ENCODE results near the gene MMRN1.
A peak's percentile ranks its signal among the peaks of the same experiment; 100 is the strongest.

MMRN1 gene

DNA sequence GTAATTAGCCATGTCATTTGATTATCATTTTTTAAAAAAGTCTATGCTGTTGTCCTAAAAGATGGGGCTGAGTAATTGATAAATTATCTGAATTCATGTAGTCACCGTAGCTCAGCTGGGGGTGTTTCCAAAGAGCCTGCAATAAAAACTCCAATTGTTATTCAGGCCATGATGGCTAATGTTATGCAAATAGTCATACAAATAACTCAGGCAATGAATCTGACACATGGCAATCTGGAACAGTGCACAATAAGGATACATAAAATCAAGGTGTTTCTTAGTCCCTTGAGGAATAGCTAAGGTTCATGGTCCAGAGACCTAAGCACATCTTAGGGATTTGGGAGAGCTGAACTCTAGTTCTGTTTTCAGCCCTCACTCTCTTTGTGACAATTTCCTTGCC, 15.2 kb downstream of the MMRN1 start:
- DNase-seq: no peak

DNA sequence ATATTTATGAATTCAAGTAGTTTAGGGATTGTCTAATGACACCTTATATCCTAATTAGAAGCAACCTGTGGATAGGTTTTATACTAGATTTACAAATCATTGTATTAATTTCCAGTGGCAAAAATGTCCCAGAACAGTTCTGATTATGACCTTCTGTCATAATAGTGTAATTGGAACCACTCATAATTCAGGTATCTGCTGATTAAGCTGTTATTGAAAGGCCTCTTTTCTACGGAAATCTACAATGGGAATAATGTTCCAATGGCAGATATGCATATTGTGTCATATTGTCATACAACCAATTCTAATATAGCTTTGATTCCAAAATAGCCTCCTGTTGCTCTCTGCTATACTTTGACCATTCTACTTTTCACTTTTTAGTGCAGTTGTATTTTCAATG, 19.0 kb downstream of the MMRN1 start:
- no peak for DNase-seq

DNA sequence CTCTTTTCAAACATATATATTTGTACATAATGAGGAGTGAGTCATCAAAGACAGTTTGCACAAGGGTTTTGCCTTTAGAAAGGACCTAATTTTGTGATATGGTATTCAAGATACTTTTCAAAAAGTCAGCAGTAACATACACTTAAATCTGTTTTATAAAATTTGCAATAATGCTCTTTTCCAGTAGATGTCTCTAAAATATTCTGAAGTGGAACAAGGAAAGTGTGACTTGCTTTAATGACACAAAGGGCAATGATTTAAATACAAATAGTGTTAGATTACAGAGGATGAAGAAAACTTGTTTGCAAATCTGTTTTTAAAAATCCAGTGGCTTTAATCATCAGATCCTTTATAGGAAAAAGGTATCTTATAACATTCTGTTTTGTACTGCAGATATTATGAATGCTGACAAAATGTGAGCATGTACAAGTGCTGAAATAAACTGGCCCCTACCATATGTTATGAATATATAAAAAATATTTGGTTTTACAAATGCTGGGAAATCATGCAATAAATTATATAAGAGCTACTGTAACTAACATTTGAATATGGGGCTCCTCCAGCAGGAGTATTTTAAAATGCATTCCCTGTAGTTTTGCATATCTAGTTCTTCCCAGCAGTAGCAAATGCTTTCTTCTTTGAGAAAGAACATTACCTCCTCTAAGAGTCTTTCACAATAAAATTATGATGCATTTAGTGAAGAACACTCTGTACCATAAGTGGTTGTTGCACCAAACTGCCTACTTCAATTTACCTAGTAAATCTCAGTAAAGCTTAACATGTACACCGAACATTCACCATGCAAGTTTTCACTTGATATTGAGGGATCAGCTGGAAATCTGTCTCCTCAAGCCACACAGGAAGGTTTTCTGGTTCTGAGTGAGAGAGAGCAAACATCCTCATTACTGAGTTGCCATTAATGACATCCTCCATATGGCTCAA, 20.2 kb downstream of the MMRN1 start:
- no peak for DNase-seq

DNA sequence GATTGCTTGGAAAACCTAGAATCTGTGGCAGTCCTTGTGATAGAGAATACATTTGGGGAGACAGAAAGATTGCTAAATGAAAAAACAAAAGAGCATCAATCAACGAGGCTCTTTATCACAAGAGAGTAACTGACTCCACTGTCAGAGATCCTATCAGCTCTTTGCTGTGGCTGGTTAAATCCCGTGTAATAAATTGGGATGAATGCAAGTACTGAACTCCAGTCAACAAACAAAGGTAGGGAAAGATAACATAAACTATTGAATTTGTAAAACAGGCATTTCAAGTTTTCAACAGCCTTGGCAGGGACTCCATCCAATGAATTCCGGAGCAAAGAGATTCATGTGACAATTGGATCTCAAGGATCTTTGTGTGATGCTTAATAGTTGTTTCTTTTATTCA, 21.3 kb downstream of the MMRN1 start:
- DNase-seq: no peak

DNA sequence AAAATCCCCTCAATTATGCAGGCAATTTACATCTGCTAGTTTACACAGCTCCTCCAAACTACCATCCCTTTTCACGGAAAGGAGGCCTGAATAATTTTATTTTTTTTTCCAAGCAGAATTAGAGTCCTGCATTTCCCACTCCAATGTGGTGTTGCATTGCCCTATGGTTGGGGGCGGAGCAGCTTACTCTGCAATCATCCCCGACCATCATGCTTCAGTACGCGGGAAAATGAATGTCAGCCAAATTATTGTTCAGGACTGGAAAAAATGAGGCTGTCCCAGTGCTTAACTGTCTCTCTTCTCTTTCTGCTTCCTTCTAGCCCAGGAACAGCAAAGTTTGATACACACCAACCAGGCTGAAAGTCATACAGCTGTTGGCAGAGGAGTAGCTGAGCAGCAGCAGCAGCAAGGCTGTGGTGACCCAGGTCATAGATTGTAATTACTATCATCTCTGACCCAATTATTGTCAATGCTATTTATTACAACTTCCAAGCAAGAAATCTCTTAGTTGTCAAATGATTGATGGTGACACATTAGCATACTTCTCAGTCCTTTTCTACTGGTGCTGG, 28.3 kb downstream of the MMRN1 start:
- no peak for DNase-seq

DNA sequence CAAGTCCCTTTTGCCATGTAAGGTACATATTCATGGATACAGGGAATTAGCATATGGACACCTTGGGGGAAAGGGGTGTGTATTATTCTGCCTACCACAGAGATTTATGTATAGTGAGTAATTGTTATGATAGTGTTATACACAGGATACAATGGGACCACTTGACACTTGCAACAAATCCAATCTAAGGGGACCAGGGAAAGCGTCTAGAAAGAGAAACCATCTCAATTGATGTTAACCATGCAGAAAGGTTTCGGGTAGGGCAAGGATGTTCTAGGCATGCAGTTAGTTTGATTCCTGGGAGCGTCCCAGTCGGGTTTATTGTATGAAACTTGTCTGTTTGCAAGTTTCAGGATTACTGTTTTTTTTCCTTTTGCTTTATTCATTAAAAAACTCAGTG, 34.2 kb downstream of the MMRN1 start:
- peak; percentile 2 for DNase-seq

DNA sequence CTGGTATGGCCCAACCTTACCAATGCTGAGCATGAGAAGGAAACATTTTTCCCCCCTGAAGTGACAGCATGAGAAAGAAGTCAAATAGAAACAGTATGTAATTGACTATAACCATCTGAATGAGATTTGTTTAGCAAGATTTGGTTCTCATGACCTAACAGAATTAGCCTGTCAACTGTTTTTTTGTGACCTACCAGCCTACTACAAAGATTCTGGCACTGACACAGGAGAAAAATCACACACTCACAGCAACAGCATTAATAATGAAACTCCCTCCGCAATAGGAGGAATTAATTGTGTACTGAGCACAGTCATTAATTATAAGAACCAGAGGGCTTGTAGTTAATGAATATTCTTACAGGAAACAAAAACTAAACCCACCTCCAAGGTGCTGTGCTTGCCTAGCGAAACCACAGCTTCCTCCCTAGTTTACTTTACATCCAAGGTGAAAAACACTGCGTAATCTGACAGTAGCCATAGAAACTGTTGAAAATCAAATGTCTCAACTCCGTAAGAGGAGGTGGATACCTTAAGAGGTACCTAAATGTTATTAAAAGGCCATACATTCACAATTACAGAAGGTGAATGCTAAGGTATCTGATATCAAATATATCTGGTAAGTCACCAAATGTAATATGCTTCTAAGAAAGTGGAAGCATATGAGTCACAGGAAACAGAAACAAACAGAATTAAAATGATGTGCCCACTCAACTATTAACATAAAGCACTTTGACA, 34.9 kb downstream of the MMRN1 start:
- no peak for DNase-seq

DNA sequence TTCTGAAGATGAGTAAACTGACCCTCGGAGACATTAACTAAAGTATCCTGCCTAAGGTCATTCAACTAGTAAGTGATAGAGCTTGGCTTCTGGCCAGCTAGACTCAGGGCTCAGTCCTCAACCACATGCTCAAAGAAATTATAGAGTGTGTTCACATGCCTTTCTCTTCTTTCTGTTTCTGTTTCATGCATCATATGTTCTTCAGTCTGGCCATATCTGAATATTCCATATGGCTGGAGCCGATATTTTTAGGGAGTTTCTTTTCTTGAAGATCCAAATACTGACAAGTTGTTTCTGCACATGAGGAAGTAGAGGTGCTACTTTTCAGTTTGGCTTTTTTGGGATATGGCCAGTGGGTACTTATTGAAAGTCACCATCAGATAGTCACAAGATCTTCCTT, 44.9 kb downstream of the MMRN1 start:
- DNase-seq: no peak

DNA sequence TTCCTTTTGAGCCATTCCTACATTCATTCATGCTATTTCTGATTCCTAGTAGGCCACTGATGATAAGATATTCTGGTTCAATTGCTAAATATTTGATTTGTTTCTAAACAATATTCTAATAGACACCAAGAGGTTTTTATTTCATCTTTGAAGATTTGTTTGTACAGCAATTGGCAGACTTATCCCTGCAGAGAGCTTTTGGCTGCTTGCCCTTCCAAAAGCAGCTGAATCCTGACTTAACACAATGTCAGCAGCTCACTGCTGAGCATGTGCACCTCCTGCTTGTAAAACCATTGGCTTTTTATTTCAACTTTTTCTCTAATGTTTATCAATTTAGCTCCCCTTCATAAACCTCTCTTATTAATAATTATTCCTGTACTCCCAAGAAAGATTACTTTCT, 45.3 kb downstream of the MMRN1 start:
- no peak for DNase-seq

DNA sequence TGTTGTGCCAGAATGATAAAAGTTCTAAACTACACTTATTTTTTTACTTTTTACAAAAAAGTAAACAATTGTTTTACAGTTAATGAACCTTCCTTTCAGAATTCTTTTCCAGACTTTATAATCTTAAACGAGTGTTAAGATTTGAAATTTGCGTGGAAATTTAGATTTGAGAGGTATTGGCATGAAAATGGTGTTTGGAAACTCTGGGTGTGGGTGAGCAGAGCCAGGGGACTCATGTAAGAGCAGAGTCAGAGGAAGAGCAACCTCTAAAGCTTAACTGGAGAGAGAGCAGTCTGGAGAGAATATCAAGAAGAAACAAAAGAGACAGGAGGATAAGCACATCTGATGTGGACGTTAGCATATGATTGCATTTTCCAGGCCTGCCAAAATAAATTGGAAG, 48.2 kb downstream of the MMRN1 start:
- DNase-seq: no peak

DNA sequence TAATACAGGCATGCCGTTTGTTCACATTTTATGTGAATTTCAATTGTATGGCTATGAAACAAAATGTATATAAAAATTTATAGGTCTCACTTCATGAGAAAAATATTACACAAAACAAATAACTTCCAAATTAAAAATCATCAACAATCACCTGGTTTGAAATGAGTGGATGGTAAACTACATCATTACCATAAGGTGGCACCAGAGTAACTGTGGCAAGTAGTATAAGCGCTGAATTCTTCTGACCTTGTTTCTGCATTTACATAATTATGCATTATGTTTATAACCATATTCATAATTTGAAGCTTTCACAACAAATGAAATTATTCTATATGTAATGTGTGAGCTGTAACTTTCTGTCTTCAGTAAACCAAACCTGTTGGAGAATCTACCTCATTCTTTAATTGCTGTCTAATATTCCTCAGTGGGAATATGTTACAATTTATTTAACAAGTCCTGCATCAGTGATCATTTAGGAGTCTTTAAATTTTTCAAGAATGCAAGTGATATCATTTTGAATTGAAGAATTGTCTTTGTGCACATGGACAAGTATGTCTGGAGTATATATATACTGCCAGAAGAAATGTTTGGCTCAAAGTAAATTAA, 55.2 kb downstream of the MMRN1 start:
- DNase-seq: no peak

DNA sequence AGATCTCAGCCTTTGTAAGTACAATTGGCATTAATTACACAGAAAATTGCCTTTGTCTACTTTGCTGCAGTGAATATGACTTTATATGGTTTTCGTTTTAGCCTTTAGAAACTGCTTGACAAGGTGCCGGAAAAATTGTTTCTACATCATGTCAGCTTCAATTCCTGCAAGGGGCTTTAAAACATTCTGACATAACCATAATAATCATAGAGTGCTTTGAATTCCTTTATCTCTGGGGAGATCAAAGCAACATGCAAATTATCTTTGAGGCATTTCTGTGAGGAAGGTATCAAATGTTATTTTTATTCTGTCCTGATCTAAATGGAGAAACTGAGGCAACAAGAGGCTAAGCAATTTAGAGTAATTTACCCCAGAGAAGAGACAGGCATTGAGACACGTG, 57.8 kb downstream of the MMRN1 start:
- DNase-seq: no peak

DNA sequence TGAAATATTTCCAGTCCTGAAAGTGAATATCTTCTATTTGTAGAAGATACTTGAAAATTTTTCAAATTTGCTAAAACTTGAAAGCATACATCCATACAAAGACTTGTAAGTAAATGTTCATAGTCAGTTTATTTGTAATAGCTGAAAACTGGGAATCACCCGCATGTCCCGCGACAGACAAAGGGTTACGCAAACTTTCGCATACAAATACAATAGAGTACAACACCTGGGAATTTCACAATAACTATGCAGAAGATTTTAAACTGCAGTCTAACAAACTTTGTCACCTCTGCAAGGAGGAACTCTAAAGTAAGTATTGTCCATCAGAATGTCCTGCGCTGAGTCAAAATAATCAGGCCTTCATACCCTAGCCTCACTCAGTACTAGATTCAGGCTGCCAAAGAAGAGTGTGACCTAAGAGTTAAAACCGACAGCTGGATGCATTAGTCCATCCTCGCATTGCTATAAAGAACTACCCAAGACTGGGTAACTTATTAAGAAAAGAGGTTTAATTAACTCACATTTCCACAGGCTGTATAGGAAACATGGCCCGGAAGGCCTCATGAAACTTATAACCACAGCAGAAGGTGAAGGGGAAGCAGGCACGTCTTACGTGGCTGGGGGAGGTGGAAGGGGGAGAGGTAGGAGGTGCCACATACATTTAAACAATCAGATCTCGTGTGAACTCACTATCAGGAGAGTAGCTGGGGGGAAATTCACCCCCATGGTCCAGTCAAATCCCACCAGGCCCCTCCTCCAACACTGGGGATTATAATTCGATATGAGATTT, 60.4 kb downstream of the MMRN1 start:
- no peak for DNase-seq

DNA sequence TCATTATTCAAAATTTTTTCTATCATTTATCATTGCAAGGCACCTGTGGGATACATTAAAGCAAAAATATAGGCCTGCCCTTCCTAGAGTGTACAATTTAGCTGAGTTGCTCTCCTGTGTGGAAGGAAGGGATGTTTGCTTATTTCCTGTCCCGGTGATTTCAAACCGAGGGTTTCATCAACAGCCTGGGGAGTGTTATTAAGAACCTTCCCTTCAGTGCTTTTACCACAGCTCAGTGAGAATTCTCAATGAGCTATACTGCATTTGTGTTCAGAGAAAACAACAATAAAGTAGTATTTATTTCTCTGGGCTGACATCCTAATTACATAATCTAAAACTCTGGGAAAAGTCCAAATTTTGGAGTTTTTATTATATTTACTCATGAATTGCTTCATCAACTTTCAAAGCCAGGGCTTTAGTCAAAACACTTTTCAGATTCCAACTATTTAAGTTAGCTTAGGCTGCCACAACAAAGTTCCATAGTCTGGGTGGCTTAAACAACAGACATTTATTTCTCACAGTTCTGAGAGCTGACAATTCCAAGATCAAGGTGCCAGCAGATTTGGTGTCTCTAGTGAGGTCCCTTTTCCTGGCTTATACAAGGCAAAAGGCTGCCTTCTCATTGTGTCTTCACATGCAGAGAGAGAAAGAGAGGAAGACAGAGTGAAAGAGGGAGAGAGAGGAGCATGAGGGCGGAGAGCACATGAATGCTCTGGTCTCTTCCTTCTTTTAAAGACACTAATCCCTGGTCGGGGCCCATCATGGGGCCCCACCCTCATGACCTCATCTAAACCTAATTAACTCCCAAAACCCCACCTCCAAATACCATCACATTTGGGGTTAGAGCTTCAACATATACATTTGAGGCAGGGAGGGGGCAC, 62.6 kb downstream of the MMRN1 start:
- DNase-seq: no peak

DNA sequence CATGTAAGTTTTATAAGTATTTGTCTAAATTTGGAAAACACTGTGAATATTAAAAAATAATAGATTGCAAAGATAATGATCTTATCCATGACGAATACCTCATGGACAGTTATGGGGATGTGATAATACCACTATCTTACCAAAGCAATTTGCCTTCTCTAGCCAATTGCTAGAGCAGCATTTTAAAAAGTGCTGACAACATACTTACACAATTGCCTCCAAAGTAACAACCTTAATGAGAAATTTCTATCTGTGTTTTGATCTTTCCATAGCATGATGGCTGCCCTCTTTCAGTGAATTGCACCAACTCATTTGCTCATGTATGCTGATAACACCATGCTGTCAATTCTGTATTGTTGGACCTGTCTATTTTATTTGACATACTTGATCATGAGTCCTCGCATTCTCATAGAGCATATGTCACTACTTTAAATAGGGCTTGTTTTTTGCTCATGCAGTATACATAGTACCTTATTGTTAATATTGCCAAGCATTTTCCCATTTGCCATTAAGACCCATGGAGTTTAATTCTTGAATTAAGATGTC, 87.2 kb downstream of the MMRN1 start:
- DNase-seq: no peak

DNA sequence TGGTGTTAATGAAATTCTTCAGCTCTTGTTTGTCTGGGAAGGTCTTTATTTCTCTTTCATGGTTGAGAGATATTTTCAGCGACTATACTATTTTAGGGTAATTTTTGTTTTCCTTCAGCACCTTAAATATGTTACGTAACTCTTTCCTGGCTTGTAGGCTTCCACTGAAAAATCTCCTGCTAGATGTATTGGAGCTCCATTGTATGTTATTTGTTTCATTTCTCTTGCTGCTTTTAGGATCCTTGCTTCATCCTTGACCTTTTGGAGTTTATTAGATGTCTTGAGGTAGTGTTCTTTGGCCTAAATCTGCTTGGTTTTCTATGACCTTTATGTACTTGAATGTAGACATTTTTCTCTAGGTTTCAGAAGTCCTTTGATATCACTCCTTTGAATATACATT, 93.6 kb downstream of the MMRN1 start:
- DNase-seq: no peak

DNA sequence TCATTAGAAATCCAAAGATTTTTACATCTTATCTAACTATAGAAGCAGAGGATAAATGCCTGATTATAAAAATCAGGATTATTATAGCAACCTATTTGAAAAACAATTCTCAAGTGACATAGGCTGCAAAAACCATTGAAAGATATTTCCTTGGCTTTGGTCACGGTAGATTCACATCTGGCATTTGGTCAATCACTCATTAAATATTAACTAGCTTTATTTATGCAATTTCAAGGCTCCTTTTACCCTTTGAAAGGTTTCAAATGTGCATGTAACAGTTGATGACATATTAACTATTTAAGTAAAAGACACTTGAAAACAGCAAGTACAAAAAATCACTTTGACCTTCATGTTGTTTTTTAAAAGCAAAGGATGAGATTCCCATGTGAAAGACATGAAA, 98.1 kb downstream of the MMRN1 start:
- no peak for DNase-seq

DNA sequence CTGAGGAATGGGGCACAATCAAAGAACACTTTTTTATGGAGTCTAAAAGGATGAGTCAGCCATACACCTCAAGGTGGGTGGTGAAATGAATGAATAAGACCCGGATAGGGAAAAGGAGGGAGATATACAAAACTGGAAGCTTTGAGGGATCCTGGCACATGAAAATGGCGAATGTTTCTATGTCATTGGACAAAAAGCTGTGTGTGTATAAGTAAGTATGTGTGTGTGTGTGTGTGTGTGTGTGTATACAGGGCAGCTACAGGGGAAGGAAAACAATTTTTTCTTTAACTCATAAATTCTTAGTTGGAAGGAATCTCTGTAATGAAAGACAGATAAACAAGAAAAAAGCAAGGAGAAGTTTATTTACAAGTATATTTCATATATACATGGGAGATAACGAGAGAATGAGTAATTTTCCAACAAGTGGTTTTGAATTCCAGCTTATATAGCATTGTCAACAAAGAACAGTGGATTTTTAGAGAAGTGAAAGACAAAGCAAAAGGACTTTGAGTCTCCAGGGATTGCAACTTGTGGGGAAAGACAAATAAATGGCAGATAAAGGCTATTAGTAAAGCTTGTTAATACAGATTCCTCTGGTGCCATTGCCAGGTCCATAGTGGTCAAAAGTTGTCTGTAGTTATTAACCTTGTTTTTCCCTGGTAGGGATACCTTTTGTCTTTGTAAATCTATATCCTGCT, 99.7 kb downstream of the MMRN1 start:
- no peak for DNase-seq

DNA sequence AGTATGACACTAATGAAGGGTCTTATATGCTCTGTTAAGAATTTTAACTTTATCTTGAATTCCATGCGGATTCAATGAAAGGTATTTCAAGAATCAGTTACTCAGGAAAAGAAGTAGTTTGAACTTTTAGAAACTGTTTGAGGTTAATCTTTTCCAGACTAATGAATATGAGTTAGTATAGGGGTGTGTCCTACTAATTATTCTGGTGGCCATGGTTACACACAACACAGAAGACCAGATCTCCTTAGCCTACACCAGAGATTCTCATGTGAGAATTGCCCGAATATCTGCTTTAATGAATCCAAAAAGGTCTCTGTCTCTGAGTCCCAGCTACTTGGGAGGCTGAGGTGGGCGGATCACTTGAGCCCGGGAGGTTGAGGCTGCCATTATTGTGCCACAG, 100.4 kb downstream of the MMRN1 start:
- no peak for DNase-seq

DNA sequence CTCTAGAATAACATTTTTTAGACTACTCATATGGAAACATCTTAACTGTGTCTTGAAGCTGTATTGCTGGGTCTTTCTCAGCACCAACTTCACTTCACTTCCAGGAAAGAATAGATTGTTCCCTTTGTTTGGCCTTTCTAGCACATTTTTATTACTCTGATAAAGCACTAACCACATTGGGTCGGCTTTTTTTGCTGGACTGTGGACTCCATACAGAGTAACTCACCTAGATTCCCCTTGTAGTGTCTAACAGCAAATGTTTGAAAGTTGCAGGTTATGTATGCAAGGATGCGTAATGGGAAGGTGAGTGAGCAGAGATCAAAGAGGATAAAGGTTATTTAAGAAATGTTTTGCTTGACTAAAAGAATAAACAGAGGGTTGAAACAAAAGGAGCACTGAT, 101.2 kb downstream of the MMRN1 start:
- no peak for DNase-seq
